DMS153 treated with DMSO at 0.1 percent for 48 hours (cell line): ENCODE data around the gene FNDC3B.
"Not testable (repeated sequence)": the region's sequence is repeated elsewhere in the genome, so short reads cannot be mapped to it uniquely, and the experiment has no call there.

Experiments
- DNase-seq: peaks from one replicate; lab custom pipeline; 2025; ENCODE audit not compliant: unreplicated experiment; lab: John Stamatoyannopoulos, UW

FNDC3B gene

GRCh38 chr3:172030181-172030580, 9.2 kb upstream of the FNDC3B start:
- no peak for DNase-seq

GRCh38 chr3:172031996-172032395, 7.4 kb upstream of the FNDC3B start:
- no peak for DNase-seq

DNA sequence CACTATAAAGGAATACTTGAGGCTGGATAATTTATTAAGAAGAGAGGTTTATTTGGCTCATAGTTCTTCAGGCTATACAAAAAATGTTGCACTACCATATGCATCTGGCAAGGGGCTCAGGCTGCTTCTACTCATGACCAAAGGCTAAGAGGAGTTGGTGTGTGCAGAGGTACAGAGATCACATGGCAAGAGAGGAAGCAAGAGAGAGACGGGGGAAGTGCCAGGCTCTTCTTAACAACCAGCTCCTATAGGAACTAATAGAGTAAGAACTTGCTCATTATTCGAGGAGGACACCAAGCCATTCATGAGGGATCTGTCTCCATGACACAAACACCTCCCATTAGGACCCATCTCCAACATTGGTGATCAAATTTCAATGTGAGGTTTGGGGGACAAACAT, 6.0 kb upstream of the FNDC3B start:
- no peak for DNase-seq

DNA sequence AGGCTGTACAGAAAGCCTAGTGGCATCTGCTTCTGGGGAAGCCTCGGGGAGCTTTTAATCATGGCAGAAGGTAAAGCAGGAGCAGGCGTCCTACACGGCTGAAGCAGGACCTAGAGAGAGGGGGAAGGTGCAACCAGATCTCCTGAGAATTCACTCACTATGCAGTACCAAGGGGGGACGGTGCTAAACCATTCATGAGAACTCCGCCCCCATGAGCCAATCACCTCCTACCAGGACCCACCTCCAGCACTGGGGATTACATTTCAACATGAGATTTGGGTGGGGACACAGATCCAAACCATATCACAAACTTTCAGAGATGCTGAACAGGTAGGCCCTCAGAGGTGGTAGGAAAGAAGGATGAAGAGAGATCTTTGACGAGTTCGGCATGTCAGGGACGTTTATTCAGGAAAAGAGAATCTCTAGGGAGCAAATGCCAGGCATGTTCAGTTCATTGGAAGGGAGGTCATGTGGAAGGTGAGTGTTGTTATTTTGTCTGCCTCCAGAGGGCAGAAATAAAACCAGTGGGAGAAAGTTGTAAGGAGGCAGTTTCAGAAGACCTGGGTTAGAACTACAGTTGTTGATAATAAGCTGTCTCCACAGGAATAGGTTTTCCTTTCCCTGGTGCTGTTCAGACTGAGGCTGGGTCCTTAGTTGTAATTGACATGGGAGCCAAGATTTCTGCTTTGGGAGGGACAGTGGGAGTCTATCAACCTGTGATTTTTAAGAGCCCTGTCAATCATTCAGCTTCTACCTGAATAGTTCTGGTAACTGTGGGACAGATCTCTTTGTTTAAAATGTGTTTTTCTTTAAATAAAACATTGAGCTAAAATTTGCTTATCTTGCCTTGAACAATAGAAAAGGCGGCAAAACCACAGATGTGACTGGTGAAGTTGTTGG, 4.3 kb upstream of the FNDC3B start:
- DNase-seq, result peak; percentile 22

DNA sequence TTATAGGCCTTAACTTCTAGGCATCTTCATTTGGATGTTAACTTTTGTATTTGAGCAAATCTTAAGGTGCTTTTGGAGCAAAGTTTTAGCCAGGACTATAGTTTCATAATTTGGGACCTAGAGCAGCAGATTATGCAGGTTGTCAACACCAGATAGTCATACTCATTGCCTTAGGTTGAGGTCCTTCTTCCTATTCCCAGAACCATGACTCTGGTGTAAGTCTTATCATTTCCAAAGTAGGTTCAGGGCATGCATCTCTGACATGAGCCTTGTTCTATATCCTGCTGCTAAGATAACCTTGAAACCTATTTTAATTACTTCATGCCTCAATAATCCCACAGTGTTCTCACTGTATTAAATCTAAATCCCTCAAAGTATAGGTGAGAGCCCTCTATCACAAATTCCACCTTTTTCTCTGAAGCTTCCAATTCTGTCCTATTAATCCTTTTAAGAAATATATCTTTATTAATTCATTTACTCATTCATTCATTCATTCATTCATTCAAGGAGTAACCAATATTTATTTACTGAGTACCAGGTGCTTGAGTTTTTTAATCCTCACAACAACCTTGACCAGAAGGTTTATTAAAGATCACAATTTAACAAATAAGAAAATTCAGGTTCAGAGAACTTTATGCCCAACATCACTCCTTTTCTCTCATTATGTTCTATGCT, 2.7 kb upstream of the FNDC3B start:
- DNase-seq, result no peak

DNA sequence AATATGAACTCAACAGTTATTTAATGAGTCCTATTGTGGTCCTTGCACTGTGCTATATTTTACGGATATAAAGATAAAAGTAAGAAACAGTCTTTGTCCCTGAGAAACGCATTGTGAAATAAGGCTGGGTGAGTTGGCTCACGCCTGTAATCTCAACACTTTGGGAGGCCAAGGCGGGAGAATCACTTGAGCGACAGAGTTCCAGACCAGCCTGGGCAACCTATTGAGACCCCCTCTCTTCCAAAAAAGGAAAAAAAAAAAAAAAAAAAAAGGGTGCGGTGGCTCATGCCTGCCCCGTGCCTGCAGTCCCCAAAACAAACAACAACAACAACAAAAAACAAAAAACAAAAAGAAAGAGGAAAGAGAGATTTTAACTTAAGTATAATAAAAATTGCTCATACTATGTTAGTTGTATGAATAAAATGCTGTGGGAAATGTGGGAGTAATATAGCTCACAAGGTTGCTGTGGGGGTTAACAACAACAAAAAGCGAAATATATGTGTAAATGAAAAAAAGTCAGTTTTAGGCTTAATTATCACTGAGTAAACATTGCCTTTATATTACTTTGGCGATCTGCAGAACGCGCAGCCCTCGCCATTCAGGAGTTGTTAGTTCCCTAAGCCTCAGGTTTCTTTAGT, 461 bp upstream of the FNDC3B start:
- no peak for DNase-seq

GRCh38 chr3:172040078-172040980, 951 bp downstream of the FNDC3B start:
- DNase-seq, result peak; percentile 19

- no peak for DNase-seq
Measured at GRCh38 chr3:172040981-172041963, 1.9 kb downstream of the FNDC3B start.

GRCh38 chr3:172042136-172042662, 2.8 kb downstream of the FNDC3B start:
- DNase-seq, result no peak

- not testable (repeated sequence) for DNase-seq
Measured at GRCh38 chr3:172042663-172043179, 3.3 kb downstream of the FNDC3B start.

DNA sequence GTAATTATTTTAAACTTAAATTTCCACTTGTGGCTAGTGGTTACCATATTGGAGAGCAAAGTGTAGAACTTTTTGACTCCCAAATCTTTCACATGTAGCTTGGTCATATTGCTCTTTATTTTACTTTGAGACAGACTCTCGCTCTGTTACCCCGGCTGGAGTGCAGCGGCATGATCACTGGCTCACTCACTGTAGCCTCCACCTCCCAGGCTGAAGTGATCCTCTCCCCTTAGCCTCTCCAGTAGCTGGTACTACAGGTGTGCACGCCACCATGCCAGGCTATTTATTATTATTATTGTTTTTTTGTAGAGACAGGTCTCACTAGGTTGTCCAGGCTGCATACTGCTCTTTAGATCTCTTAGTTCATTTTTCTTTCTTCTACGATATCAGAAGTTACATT, 3.9 kb downstream of the FNDC3B start:
- no peak for DNase-seq

- DNase-seq, result no peak
Measured at GRCh38 chr3:172043766-172044165, 4.4 kb downstream of the FNDC3B start.

DNA sequence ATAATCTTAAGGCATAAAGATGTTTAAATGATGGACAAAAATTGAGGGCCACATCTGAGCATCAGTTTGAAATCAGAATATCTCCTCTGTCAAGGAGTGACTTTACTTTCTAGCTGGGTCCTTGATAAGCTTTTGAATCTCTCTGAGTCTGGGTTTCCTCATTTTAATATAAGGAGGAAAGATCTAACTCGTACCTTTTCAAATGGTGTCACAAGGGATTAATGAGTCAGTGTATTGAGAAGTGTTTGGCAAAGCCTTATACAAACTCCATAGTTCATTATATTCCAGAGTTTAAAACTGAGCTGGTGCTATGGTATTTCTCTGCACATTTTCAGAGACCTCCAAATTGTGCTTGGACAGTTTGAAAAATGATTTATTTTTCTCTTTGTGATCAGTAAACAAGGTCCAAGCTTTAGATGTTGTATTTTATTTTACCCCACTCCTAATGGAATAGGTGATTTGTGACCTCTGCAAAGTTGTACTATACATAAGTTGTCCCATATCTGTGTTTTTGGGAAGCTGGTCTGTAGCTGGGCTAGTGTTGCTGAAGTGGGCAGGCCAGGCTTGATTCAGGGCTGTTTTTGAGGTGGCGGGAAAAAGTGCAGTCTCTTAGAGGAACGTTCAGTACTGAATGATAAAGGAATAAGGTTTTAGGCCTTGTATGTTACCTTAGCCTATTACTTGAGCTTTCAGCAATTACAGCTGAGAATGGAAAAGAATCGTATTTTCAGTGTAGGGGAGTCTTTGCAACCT, 5.6 kb downstream of the FNDC3B start:
- DNase-seq, result no peak

GRCh38 chr3:172046268-172046915, 7.0 kb downstream of the FNDC3B start:
- DNase-seq, result no peak

- no peak for DNase-seq
Measured at GRCh38 chr3:172047567-172048115, 8.3 kb downstream of the FNDC3B start.

GRCh38 chr3:172048599-172048998, 9.2 kb downstream of the FNDC3B start:
- no peak for DNase-seq

DNA sequence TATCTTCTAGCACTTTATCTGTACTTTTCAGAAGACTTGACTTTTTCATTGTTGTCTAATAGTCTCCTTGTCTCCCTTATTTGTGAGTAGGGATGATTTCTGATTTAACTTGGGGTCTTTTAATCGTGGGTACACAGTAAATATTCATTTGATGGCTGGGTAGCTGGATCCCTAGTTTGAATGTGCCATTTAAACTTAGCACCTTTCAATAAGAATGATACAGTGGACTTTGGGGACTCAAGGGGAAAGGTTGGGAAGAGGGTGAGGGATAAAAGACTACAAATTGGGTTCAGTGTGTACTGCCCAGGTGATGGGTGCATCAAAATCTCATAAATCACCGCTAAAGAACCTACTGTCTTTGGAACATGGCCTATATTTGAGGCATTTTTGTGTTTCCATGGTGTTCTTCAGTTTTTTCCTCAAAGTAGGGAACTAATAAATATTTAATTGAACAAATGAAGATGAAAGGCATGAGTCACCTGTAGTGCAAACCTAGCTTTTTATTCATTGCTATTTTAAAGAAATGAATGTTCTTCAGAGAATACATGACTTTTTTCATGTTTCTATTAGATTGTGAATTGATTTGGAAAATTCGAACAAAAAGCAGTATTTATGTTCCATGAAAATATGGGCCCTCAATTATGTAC, 12.1 kb downstream of the FNDC3B start:
- DNase-seq, result no peak
